HG02798 (cell line): ENCODE results near the gene PRPSAP1.

ENCODE experiments used
- ATAC-seq: cut with Tn5 transposase; IDR thresholded peaks from one replicate; pipeline ENCODE4 v1.9.1; 2021; ENCODE audit warnings: mild to moderate bottlenecking; ENCODE audit not compliant: unreplicated experiment, poor library complexity

PRPSAP1 gene

GRCh38 chr17:76383546-76384221 is 30.0 kb upstream of the PRPSAP1 start:
- peak; percentile 11 for ATAC-seq

- ATAC-seq = no peak
These were observed 29.3 kb upstream of the PRPSAP1 start for GRCh38 chr17:76382803-76383545.

GRCh38 chr17:76382351-76382802 is 28.7 kb upstream of the PRPSAP1 start:
- ATAC-seq = no peak

GRCh38 chr17:76381633-76382350 is 28.1 kb upstream of the PRPSAP1 start:
- ATAC-seq = no peak

- ATAC-seq = no peak
These were observed 26.1 kb upstream of the PRPSAP1 start for GRCh38 chr17:76379646-76380376.

- ATAC-seq = no peak
These were observed 25.5 kb upstream of the PRPSAP1 start for GRCh38 chr17:76379275-76379641.

GRCh38 chr17:76378548-76379274 is 25.0 kb upstream of the PRPSAP1 start:
- no peak for ATAC-seq

GRCh38 chr17:76376318-76377133 is 22.8 kb upstream of the PRPSAP1 start:
- no peak for ATAC-seq

- no peak for ATAC-seq
These were observed 18.2 kb upstream of the PRPSAP1 start for GRCh38 chr17:76371656-76372628.

GRCh38 chr17:76370261-76370993 is 16.7 kb upstream of the PRPSAP1 start:
- ATAC-seq = no peak

GRCh38 chr17:76369804-76370203 is 16.1 kb upstream of the PRPSAP1 start:
- ATAC-seq = no peak

GRCh38 chr17:76369379-76369778 is 15.7 kb upstream of the PRPSAP1 start:
- ATAC-seq = no peak

- ATAC-seq = no peak
These were observed 14.8 kb upstream of the PRPSAP1 start for GRCh38 chr17:76368545-76368944.

- ATAC-seq = no peak
These were observed 13.9 kb upstream of the PRPSAP1 start for GRCh38 chr17:76367642-76368041.

GRCh38 chr17:76366247-76366646 is 12.5 kb upstream of the PRPSAP1 start:
- ATAC-seq = no peak

GRCh38 chr17:76365256-76365903 is 11.7 kb upstream of the PRPSAP1 start:
- no peak for ATAC-seq
